ENCODE results near the gene EBF3.

- TF ChIP-seq SP1 (IDR thresholded peaks at IDR 0.05; ENCODE audit: low read depth) (no peak), CTCF (IDR thresholded peaks at IDR 0.05 in 2 of 3, conservative IDR thresholded peaks at IDR 0.05 in 1 of 3; ENCODE audit: borderline replicate concordance in 1 of 3, insufficient read depth in 1 of 3, low read depth in 2 of 3, low read length in 2 of 3) (0 out of 6 replicates have a peak, but pooled peaks of 2 of the 3 experiments have one; percentile 15 to 17), EZH2 (IDR thresholded peaks at IDR 0.05) (no peak), MAX (IDR thresholded peaks at IDR 0.05) (no peak), RAD21 (IDR thresholded peaks at IDR 0.05; ENCODE audit: low read depth) (no peak), POLR2A (IDR thresholded peaks at IDR 0.05; ENCODE audit: borderline replicate concordance, extremely low read depth, insufficient read depth, insufficient read length) (no peak), POLR2AphosphoS5 (IDR thresholded peaks at IDR 0.05; ENCODE audit: low read depth, low read length) (no peak), ELF1 (IDR thresholded peaks at IDR 0.05; ENCODE audit: borderline replicate concordance, low read depth) (no peak), EGR1 (IDR thresholded peaks at IDR 0.05; ENCODE audit: low read depth) (no peak), JUND (IDR thresholded peaks at IDR 0.05) (no peak), CEBPB (IDR thresholded peaks at IDR 0.05; ENCODE audit: low read depth) (no peak)
Measured at GRCh38 chr10:129929343-129930292, 34.5 kb downstream of the EBF3 start.

All from HCT116 (cell line).